Keratinocyte (primary cell): ENCODE measurements around the gene CACNB4. TPM values are rescaled to one million over a fixed set of nuclear protein-coding genes. Genes with fewer than 3 reads are reported as not detected.
"Not testable (repeated sequence)": the region's sequence is repeated elsewhere in the genome, so short reads cannot be mapped to it uniquely, and the experiment has no call there.

Experiments used
- DNase-seq: peaks from one replicate; pipeline ENCODE4 v3.0.0-alpha.2; 2011; ENCODE audit warnings: low read depth, missing footprints, low spot score
- FAIRE-seq: peaks from 2 replicates; lab custom pipeline; 2011; peaks lifted over from hg19 to GRCh38; lab: Jason Lieb, UNC
- H2AFZ ChIP-seq: 2 replicates; pipeline ENCODE4 v1.6.0; 2012; ENCODE audit warnings: low read length, control low read depth, inconsistent platforms; ENCODE audit not compliant: control insufficient read depth
- H3K27ac ChIP-seq: 2 replicates; pipeline ENCODE4 v1.5.1; 2011; ENCODE audit warnings: low read length; ENCODE audit not compliant: control insufficient read depth, insufficient read depth
- H3K27me3 ChIP-seq: 3 replicates; pipeline ENCODE4 v1.6.0; 2011; ENCODE audit warnings: low read length; ENCODE audit not compliant: control insufficient read depth, insufficient read depth; ENCODE audit errors: extremely low read depth
- H3K36me3 ChIP-seq, 2 experiments: 2 replicates in 1 of 2; 3 replicates in 1 of 2; pipeline ENCODE4 v1.5.1; 2011; ENCODE audit warnings: low read length in 2 of 2, mild to moderate bottlenecking in 1 of 2; ENCODE audit not compliant: control insufficient read depth in 2 of 2, insufficient read depth in 2 of 2; ENCODE audit errors: extremely low read depth in 1 of 2
- H3K4me1 ChIP-seq: 3 replicates; pipeline ENCODE4 v1.5.1; 2011; ENCODE audit warnings: low read length; ENCODE audit not compliant: control insufficient read depth, insufficient read depth; ENCODE audit errors: extremely low read depth
- H3K4me2 ChIP-seq: 3 replicates; pipeline ENCODE4 v1.6.0; 2011; ENCODE audit warnings: low read depth, low read length; ENCODE audit not compliant: control insufficient read depth, insufficient read depth; ENCODE audit errors: extremely low read depth
- H3K4me3 ChIP-seq, 3 experiments: fragments of 200-600 bp in 1 of 3; sonication (generic) in 1 of 3; 2 replicates in 2 of 3; 3 replicates in 1 of 3; pipeline ENCODE4 v1.5.1; 2011 to 2016; ENCODE audit warnings: low read length in 3 of 3, mild to moderate bottlenecking in 3 of 3, control low read depth in 2 of 3, inconsistent platforms in 1 of 3, low read depth in 1 of 3, mixed read lengths in 1 of 3, mixed run types in 1 of 3, moderate library complexity in 1 of 3; ENCODE audit not compliant: control insufficient read depth in 2 of 3, insufficient read depth in 2 of 3; ENCODE audit errors: extremely low read depth in 1 of 3
- H3K79me2 ChIP-seq: 2 replicates; pipeline ENCODE4 v1.6.0; 2012; ENCODE audit warnings: low read length; ENCODE audit not compliant: control insufficient read depth, insufficient read depth
- H3K9ac ChIP-seq: 3 replicates; pipeline ENCODE4 v1.6.0; 2011; ENCODE audit warnings: low read length; ENCODE audit not compliant: control insufficient read depth, insufficient read depth; ENCODE audit errors: extremely low read depth
- H3K9me1 ChIP-seq: 3 replicates; pipeline ENCODE4 v1.6.0; 2011; ENCODE audit warnings: low read length; ENCODE audit not compliant: control insufficient read depth, insufficient read depth; ENCODE audit errors: extremely low read depth
- H3K9me3 ChIP-seq: 2 replicates; pipeline ENCODE4 v1.5.1; 2012; ENCODE audit warnings: low read depth, low read length; ENCODE audit not compliant: control insufficient read depth
- H4K20me1 ChIP-seq: 3 replicates; pipeline ENCODE4 v1.6.0; 2011; ENCODE audit warnings: low read length; ENCODE audit not compliant: control insufficient read depth, insufficient read depth; ENCODE audit errors: extremely low read depth
- EZH2 ChIP-seq: IDR thresholded peaks from one replicate; pipeline ENCODE4 v1.6.1; 2012; ENCODE audit warnings: inconsistent platforms, mild to moderate bottlenecking, low read length, moderate library complexity
- dilution Hi-C: fragments of 300-500 bp; cut with MboI; formaldehyde crosslinking; loops from one replicate; pipeline ENCODE4 v1.7.0; 2020; ENCODE audit warnings: low sequenced_read_pairs; ENCODE audit not compliant: extremely low pct_ligation_motif_present
- polyA plus RNA-seq, 5 experiments: library from polyadenylated mRNA; depleted of rRNA in 3 of 5; stranded (reverse) in 3 of 5; stranded (forward) in 1 of 5; unstranded in 1 of 5; fragments of >200 nt; gene quantifications; 1 replicate in 1 of 5; 2 replicates in 3 of 5; 3 replicates in 1 of 5; pipeline versions ENCODE4 v1.2.1 to v1.2.3, GENCODE V29; 2011 to 2012; ENCODE audit warnings: missing spikeins in 2 of 5, low read depth in 1 of 5, low replicate concordance in 1 of 5
- TF ChIP-seq, protein P1 (sequence below), 3 experiments: IDR thresholded peaks in 1 of 3; conservative IDR thresholded peaks in 1 of 3; optimal IDR thresholded peaks in 1 of 3; 2 replicates in 2 of 3; 3 replicates in 1 of 3; pipeline versions ENCODE3 to v1.5.1; 2011; ENCODE audit warnings: low read length in 3 of 3, mild to moderate bottlenecking in 3 of 3, moderate library complexity in 2 of 3, control low read depth in 1 of 3, inconsistent platforms in 1 of 3; ENCODE audit not compliant: insufficient read depth in 2 of 3; ENCODE audit errors: extremely low read depth in 1 of 3

Gene CACNB4
- polyA plus RNA-seq, 1 donor (not counting 4 experiments of a cell fraction or from before 2014, with no cell fraction given) = 0.30 TPM

DNA sequence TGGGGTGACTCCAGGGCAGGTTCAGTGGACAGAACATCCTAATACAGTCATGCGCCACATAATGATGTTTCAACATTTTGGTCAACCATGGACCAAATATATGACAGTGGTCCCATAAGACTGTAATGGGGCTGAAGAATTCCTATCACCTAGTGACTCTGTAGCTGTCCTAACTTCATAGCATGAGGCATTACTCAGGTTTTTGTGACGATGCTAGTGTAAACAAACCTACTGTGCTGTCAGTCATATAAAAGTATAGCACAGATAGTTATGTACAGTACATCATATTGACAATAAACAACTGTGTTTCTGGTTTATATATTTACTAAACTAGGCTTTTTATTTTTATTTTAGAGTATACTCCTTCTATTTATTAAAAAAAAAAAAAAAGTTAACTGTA is 87.1 kb downstream of the CACNB4 start:
- FAIRE-seq (no peak), DNase-seq (no peak)
- H3K9me3 ChIP-seq = no peaks in the 10 kb centered on the region
- H3K36me3 ChIP-seq = no peaks in the 10 kb centered on the region
- H3K79me2 ChIP-seq = no peaks in the 10 kb centered on the region
- no peaks in the 10 kb centered on the region for H3K4me1 ChIP-seq
- H3K27ac ChIP-seq = no peak overlapping the region
- dilution Hi-C loops = no loop called here
- TF ChIP-seq, protein P1, sequence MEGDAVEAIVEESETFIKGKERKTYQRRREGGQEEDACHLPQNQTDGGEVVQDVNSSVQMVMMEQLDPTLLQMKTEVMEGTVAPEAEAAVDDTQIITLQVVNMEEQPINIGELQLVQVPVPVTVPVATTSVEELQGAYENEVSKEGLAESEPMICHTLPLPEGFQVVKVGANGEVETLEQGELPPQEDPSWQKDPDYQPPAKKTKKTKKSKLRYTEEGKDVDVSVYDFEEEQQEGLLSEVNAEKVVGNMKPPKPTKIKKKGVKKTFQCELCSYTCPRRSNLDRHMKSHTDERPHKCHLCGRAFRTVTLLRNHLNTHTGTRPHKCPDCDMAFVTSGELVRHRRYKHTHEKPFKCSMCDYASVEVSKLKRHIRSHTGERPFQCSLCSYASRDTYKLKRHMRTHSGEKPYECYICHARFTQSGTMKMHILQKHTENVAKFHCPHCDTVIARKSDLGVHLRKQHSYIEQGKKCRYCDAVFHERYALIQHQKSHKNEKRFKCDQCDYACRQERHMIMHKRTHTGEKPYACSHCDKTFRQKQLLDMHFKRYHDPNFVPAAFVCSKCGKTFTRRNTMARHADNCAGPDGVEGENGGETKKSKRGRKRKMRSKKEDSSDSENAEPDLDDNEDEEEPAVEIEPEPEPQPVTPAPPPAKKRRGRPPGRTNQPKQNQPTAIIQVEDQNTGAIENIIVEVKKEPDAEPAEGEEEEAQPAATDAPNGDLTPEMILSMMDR (optimal IDR thresholded peaks at IDR 0.05 in 1 of 3, IDR thresholded peaks at IDR 0.05 in 1 of 3, conservative IDR thresholded peaks at IDR 0.05 in 1 of 3; ENCODE audit: extremely low read depth in 1 of 3, insufficient read depth in 2 of 3, low read length in 3 of 3) = no peak
- no peak for TF ChIP-seq EZH2
- no peak overlapping the region for H3K4me3 ChIP-seq
- H3K27me3 ChIP-seq = no peaks in the 10 kb centered on the region
- H3K4me2 ChIP-seq = no peak overlapping the region
- H3K9me1 ChIP-seq = no peaks in the 10 kb centered on the region
- no peak overlapping the region for H2AFZ ChIP-seq
- H4K20me1 ChIP-seq = no peaks in the 10 kb centered on the region
- no peak overlapping the region for H3K9ac ChIP-seq

DNA sequence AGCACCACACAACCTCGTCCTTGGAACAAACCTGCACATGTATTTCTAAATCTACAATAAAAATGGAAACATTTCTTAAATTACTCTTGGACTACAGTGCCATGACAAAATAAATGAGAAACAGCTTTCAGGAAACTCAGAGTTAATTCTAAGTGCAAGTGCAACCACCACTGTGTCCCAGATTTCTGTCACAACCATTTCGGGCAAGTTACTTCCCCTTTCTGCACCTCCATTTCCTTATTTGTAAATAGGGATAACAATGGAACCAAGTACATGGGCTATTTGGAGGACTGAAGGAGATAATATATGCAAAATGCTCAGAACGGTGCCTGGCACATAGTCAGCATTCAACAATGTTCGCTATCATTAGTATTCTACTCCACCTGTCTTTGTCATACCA is 93.2 kb downstream of the CACNB4 start:
- H3K27me3 ChIP-seq = peaks cover 3% of the 10 kb centered on the region
- no peaks in the 10 kb centered on the region for H3K36me3 ChIP-seq
- no peak overlapping the region for H3K27ac ChIP-seq
- DNase-seq = no peak
- H3K9me3 ChIP-seq = no peaks in the 10 kb centered on the region
- H3K4me3 ChIP-seq = no peak overlapping the region
- H2AFZ ChIP-seq = no peak overlapping the region
- no peaks in the 10 kb centered on the region for H3K4me1 ChIP-seq
- no peak overlapping the region for H3K9ac ChIP-seq
- FAIRE-seq = no peak
- H3K9me1 ChIP-seq = no peaks in the 10 kb centered on the region
- no peaks in the 10 kb centered on the region for H4K20me1 ChIP-seq
- TF ChIP-seq EZH2 = no peak
- TF ChIP-seq, protein P1 (optimal IDR thresholded peaks at IDR 0.05 in 1 of 3, IDR thresholded peaks at IDR 0.05 in 1 of 3, conservative IDR thresholded peaks at IDR 0.05 in 1 of 3; ENCODE audit: extremely low read depth in 1 of 3, insufficient read depth in 2 of 3, low read length in 3 of 3) = no peak
- dilution Hi-C loops = no loop called here
- no peak overlapping the region for H3K4me2 ChIP-seq
- no peaks in the 10 kb centered on the region for H3K79me2 ChIP-seq

DNA sequence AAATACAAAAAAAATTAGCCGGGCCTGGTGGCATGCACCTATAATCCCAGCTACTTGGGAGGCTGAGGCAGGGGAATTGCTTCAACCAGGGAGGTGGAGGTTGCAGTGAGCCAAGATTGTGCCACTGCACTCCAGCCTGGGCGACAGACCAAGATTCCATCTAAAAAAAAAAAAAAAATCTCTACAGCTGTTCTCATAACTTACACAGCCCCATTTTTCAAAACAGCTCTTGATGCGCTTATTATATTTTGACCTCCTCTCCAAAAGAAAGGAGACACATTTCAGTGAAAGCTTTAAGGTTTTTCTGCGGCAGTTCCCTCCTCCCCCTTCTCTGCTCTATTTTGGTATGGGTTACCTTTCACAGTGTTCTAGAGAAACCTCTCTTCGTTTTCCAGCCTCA is 95.6 kb downstream of the CACNB4 start:
- not testable (repeated sequence) for FAIRE-seq

More for the DNA sequence above, 95.6 kb downstream of the CACNB4 start:
- H3K9me1 ChIP-seq, dilution Hi-C loops, H3K27me3 ChIP-seq, H3K27ac ChIP-seq, DNase-seq, H3K79me2 ChIP-seq, H2AFZ ChIP-seq, H4K20me1 ChIP-seq, H3K9me3 ChIP-seq, H3K9ac ChIP-seq, H3K4me1 ChIP-seq, H3K4me3 ChIP-seq, H3K36me3 ChIP-seq, H3K4me2 ChIP-seq: not testable (repeated sequence)
